Progenitor cell of endocrine pancreas (in vitro differentiated cells): Measurements from ENCODE around the gene TMEM178B. TPM values are rescaled to one million over a fixed set of nuclear protein-coding genes. Genes with fewer than 3 reads are reported as not detected.

Source experiments
- DNase-seq: peaks from one replicate; pipeline ENCODE4 v3.0.0; 2021; ENCODE audit warnings: low spot score; ENCODE audit not compliant: unreplicated experiment
- H3K27ac Mint-ChIP-seq: 2 replicates; pipeline ENCODE4 v1.8.0; 2021; ENCODE audit warnings: mild to moderate bottlenecking, moderate library complexity, mixed read lengths
- H3K27me3 Mint-ChIP-seq: 2 replicates; pipeline ENCODE4 v1.8.0; 2021; ENCODE audit warnings: mixed read lengths
- H3K36me3 Mint-ChIP-seq: 2 replicates; pipeline ENCODE4 v1.8.0; 2022; ENCODE audit warnings: mixed read lengths; ENCODE audit not compliant: insufficient read depth
- H3K4me1 Mint-ChIP-seq: 2 replicates; pipeline ENCODE4 v1.8.0; 2021; ENCODE audit warnings: low read depth, mixed read lengths
- H3K4me3 Mint-ChIP-seq: 2 replicates; pipeline ENCODE4 v1.8.0; 2021; ENCODE audit warnings: low read depth, mild to moderate bottlenecking, moderate library complexity, mixed read lengths
- H3K9me3 Mint-ChIP-seq: 2 replicates; pipeline ENCODE4 v1.8.0; 2021; ENCODE audit warnings: low read depth, mixed read lengths
- CTCF ChIP-seq: fragments of 200-600 bp; sonication (generic); IDR thresholded peaks from one replicate; pipeline ENCODE4 v1.5.0; 2021; ENCODE audit warnings: antibody characterized with exemption, mild to moderate bottlenecking; ENCODE audit not compliant: unreplicated experiment
- total RNA-seq: library from RNA; stranded (reverse); gene quantifications from 2 replicates; pipeline ENCODE4 v1.2.1, GENCODE V29; 2021

Gene TMEM178B
- total RNA-seq, 1 donor from 2014 or later = 2.8 TPM

DNA sequence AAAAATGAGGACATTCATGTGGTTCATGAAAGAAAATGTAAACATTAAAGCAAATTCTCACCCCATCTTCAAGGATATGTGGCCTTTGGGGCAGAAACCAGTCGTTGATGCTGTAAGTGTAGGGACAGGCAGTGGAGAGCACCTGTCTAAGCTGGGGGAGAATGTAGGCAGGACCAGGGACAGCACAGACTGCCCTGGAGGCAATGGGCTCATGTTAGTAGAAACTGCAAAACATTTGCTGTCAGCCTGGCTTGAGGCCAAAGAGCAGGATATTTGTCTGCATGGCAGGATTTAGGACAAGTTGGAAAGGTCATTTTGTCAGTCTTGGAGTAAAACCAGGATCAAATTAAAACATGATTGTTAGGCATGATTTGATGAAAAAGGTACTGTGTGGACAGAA, 265.7 kb downstream of the TMEM178B start:
- Mint-ChIP-seq H3K4me1 (peaks cover 2% of the 10 kb centered on the region), H3K4me3 (no peak overlapping the region), H3K27ac (no peak overlapping the region), H3K9me3 (no peaks in the 10 kb centered on the region), H3K27me3 (peaks cover 6% of the 10 kb centered on the region), H3K36me3 (no peaks in the 10 kb centered on the region)
- no peak for DNase-seq
- TF ChIP-seq CTCF = no peak

DNA sequence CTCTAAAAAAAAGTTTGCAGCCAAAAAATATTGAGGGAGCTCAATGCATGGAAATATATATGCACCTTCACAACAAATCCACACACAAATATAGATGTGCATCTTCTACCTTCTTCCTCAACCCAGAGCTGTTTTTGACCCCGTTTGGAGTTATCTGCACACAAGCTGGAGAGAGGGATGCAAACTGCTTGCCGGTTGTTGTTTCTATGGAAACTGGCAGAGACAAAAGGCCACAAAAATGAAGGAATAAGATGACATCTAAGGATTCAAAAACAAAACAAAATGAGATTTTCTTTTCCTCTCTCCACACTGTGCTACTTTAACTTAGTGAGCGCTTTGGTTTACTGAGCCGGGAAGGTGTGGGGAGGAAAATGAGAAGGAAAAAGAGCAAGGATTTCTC, 267.1 kb downstream of the TMEM178B start:
- Mint-ChIP-seq H3K27ac (no peak overlapping the region), H3K27me3 (peaks cover 3% of the 10 kb centered on the region), H3K9me3 (no peaks in the 10 kb centered on the region), H3K4me1 (no peaks in the 10 kb centered on the region), H3K36me3 (no peaks in the 10 kb centered on the region), H3K4me3 (no peak overlapping the region)
- no peak for DNase-seq
- no peak for TF ChIP-seq CTCF

GRCh38 chr7:141342621-141343408, 269.0 kb downstream of the TMEM178B start:
- Mint-ChIP-seq H3K27ac (no peak overlapping the region), H3K4me1 (no peaks in the 10 kb centered on the region), H3K36me3 (no peaks in the 10 kb centered on the region), H3K9me3 (no peaks in the 10 kb centered on the region), H3K4me3 (no peak overlapping the region), H3K27me3 (no peaks in the 10 kb centered on the region)
- DNase-seq = no peak
- TF ChIP-seq CTCF = no peak

DNA sequence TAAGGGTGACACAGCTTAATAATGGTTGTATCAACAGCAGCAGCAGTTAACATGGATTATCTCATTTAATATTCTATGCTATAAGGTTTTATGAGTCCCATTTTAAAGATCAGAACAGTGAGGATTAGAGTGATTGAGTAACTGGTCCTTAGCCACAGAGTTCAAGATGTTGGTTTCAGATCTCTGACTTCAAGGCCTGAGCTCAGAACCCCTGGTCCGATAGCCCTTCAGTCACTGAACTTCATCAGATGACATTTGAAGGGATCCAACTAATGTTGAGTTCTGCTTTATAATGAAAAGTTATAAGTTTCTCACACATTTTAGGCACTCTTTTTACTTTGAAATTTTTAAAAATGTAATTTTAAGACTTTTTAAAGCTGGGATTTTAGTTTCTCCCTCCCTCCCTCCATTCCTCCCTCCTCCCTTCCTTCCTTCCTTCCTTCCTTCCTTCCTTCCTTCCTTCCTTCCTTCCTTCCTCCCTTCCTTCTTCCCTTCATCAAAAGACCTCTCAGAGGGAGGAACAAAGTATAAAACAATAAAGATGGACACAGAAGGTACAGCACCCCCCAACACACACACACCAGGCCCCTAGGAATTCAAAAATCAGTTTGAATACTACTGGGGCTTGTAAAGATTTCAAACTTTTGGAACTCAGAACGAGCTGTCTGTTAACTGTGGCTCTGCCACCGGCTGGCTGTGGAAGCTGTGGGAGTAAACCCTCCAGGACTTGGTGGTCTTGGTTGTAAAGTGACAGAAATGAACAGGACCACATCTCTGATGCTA, 270.5 kb downstream of the TMEM178B start:
- H3K27me3 Mint-ChIP-seq = no peaks in the 10 kb centered on the region
- H3K4me1 Mint-ChIP-seq = no peaks in the 10 kb centered on the region
- no peak for DNase-seq
- H3K9me3 Mint-ChIP-seq = no peaks in the 10 kb centered on the region
- TF ChIP-seq CTCF = no peak
- no peak overlapping the region for H3K27ac Mint-ChIP-seq
- H3K4me3 Mint-ChIP-seq = no peak overlapping the region
- no peaks in the 10 kb centered on the region for H3K36me3 Mint-ChIP-seq

DNA sequence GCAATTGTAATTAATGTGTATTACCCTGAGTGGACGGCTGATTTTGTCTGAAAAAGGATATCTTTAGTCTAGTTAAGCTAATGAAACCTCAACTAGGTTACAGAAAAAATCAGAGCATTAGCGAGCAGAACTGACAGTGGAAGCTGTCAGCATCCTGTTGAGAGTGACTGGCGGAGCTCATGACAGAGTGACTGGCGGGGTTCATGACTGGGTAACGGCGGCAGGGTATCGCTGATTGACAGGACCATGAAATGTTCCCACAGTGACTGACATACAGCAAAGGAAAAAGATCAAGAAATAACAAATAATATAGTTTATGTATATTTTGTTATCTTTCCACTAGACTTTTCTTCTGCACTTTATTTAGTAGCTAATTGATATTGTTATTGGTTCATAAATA, 274.9 kb downstream of the TMEM178B start:
- H3K27ac Mint-ChIP-seq = no peak overlapping the region
- H3K4me3 Mint-ChIP-seq = no peak overlapping the region
- H3K36me3 Mint-ChIP-seq = no peaks in the 10 kb centered on the region
- no peaks in the 10 kb centered on the region for H3K27me3 Mint-ChIP-seq
- no peak for TF ChIP-seq CTCF
- H3K4me1 Mint-ChIP-seq = no peaks in the 10 kb centered on the region
- H3K9me3 Mint-ChIP-seq = no peaks in the 10 kb centered on the region
- no peak for DNase-seq
